Measurements from ENCODE around the gene ARHGAP42. TPM values are rescaled to one million over a fixed set of nuclear protein-coding genes. Genes with fewer than 3 reads are reported as not detected.

Gene ARHGAP42
- total and polyA plus RNA-seq, 10 of the 15 experiments (the other 5 are each of a cell fraction or from before 2014, with no cell fraction given): 1.8 to 6.3 (median 3.2) TPM

DNA sequence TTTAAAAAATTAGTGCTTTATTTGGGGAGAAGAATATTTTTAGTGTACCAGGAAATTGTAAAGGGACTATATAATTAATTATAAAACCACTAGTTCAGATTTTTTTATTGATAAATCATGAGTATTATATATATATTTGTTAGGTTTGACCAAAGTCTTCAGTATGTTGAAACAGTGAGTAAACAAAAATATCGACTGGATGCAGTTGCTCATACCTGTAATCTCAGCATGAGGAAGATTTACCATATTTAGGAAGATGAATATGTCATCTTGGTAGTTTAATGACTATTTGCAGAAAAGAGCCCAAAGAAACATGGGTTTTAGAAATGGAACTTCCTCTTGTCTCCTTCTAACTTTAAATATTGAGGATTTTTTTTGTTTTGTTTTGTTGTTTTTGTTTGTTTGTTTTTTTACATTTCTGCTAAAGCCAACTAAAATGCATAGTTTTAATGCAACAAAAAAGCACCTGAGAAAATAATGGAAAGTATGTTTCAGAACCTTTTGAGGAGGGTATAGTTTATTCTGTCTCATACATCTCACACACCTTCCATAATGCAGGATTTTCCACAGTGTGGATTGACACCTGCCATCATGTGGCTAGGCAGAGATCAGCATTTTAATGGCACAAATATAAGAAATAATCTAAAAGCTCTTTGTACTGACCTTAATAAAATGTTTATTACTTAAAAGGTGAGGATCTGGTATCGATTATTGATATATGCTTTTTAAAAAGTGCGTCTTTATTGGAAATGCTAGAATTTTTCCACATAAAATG, 114.3 kb downstream of the ARHGAP42 start:
- FAIRE-seq: no peak
- WGBS (ENCODE audit: insufficient coverage, insufficient replicate concordance, low lambda C conversion rate, missing lambda C conversion rate): 81% methylated on average over 3 of the region's 3 CpGs
- no peaks in the 10 kb centered on the region for H3K79me2 ChIP-seq (ENCODE audit: control insufficient read depth, insufficient read depth, low read length)
- no peaks in the 10 kb centered on the region for H4K20me1 ChIP-seq (ENCODE audit: control insufficient read depth, insufficient read depth)
- no peak overlapping the region for H3K4me3 ChIP-seq
- intact Hi-C loops (cut with micrococcal nuclease; ENCODE audit: unreplicated experiment): no loop called here
- no peak overlapping the region for H3K9ac ChIP-seq (ENCODE audit: control insufficient read depth, insufficient read depth, low read length)
- no TSS peak for BruUV-seq (replicated peaks)
- TF ChIP-seq PKNOX1 (IDR thresholded peaks at IDR 0.05) (no peak), PBX3 (IDR thresholded peaks at IDR 0.05; ENCODE audit: insufficient replicate concordance, low read depth, low read length) (no peak), NR2C1 (IDR thresholded peaks at IDR 0.05) (no peak), SIX5 (IDR thresholded peaks at IDR 0.05; ENCODE audit: low read depth, low read length, severe bottlenecking) (no peak), SKIL (IDR thresholded peaks at IDR 0.05; ENCODE audit: low read depth, poor library complexity, severe bottlenecking) (no peak), CBFB (IDR thresholded peaks at IDR 0.05; ENCODE audit: low read depth) (no peak), ZNF622 (IDR thresholded peaks at IDR 0.05) (no peak), POLR2AphosphoS5 (IDR thresholded peaks at IDR 0.05; ENCODE audit: low read length) (no peak), BRCA1 (IDR thresholded peaks at IDR 0.05; ENCODE audit: low read depth, low read length) (no peak), CHD4 (IDR thresholded peaks at IDR 0.05) (no peak)
- in situ Hi-C loops (cut with MboI): no loop called here
- ATAC-seq: no peak
- ChIA-PET RAD21 (ENCODE audit: unreplicated experiment) (no interaction called here), POLR2A (no interaction called here), CTCF (interaction anchor here (1.7 kb wide), 1 partner anchor 38 kb away, joined by 3 read pairs; no protein-coding TSS in a partner anchor), SMC1A (ENCODE audit: uncharacterized antibody, unreplicated experiment) (no interaction called here)
- H3K27ac ChIP-seq (ENCODE audit: control insufficient read depth, insufficient read depth): no peak overlapping the region
- no peaks in the 10 kb centered on the region for H3K36me3 ChIP-seq (ENCODE audit: control insufficient read depth in 2 of 2, insufficient read depth in 2 of 2, low read length in 1 of 2)
- H3K4me1 ChIP-seq (ENCODE audit: control insufficient read depth, insufficient read depth, low read length): no peaks in the 10 kb centered on the region
- no peak for DNase-seq (ENCODE audit: low read depth, low spot score)
- no peaks in the 10 kb centered on the region for H3K27me3 ChIP-seq (replicated peaks in 1 of 2; ENCODE audit: control insufficient read depth in 2 of 2, insufficient read depth in 2 of 2, low read length in 1 of 2)
- H3K9me3 ChIP-seq (replicated peaks; ENCODE audit: control insufficient read depth, insufficient read depth, low read length): no peaks in the 10 kb centered on the region
- no peak overlapping the region for H3K4me2 ChIP-seq (ENCODE audit: control insufficient read depth, insufficient read depth)
- H2AFZ ChIP-seq (ENCODE audit: control insufficient read depth, low read depth, low read length): no peak overlapping the region

Data from GM12878 (cell line).